ENCODE data around the gene UGT1A6. TPM values are rescaled to one million over a fixed set of nuclear protein-coding genes. Genes with fewer than 3 reads are reported as not detected.

The UGT1A6 gene
- total RNA-seq, 1 experiment from 2014 or later = not detected

DNA sequence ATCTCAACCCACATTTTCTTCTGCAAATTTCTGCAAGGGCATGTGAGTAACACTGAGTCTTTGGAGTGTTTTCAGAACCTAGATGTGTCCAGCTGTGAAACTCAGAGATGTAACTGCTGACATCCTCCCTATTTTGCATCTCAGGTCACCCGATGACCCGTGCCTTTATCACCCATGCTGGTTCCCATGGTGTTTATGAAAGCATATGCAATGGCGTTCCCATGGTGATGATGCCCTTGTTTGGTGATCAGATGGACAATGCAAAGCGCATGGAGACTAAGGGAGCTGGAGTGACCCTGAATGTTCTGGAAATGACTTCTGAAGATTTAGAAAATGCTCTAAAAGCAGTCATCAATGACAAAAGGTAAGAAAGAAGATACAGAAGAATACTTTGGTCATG is 75.4 kb downstream of the UGT1A6 start:
- no peak for DNase-seq (ENCODE audit: low spot score)

DNA sequence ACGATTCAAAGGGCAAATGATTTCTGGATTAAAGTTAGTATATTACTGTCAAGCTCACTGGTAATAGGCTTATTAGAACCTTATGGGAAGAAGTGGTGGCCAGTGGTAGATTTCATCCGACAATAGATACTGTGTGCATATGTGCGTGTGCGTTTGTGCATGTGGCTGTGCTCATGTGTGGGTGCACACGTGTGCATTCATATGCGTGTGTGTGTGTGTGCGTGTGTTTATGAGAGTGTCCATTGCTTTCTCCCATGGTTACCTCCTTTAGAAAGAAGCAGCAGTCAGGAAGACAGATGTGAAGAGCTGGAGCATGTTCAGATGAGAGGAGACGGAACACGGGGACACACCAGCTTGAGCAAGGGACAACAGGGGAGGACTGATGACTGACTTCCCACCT is 76.6 kb downstream of the UGT1A6 start:
- DNase-seq (ENCODE audit: low spot score) = no peak

DNA sequence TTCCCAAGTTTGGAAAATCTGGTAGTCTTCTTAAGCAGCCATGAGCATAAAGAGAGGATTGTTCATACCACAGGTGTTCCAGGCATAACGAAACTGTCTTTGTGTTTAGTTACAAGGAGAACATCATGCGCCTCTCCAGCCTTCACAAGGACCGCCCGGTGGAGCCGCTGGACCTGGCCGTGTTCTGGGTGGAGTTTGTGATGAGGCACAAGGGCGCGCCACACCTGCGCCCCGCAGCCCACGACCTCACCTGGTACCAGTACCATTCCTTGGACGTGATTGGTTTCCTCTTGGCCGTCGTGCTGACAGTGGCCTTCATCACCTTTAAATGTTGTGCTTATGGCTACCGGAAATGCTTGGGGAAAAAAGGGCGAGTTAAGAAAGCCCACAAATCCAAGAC is 79.5 kb downstream of the UGT1A6 start:
- no peak for DNase-seq (ENCODE audit: low spot score)

DNA sequence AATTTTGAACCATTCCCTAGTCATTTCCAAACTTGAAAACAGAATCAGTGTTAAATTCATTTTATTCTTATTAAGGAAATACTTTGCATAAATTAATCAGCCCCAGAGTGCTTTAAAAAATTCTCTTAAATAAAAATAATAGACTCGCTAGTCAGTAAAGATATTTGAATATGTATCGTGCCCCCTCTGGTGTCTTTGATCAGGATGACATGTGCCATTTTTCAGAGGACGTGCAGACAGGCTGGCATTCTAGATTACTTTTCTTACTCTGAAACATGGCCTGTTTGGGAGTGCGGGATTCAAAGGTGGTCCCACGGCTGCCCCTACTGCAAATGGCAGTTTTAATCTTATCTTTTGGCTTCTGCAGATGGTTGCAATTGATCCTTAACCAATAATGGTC is 79.9 kb downstream of the UGT1A6 start:
- DNase-seq (ENCODE audit: low spot score) = no peak

DNA sequence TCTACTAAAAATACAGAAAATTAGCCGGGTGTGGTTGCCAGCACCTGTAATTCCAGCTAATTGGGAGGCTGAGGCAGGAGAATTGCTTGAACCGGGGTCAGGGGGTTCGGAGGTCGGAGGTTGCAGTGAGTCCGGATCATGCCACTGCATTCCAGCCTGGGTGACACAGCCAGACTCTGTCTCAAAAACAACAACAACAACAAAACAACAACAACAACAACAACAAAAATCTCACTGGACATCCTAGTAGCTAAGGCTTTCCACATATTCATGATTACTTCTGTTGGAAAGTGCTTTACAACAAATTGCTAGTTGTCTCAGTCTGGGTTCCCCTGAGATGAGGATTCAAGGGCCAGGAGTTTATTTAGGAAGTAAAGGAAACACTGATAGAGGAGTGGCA is 81.2 kb downstream of the UGT1A6 start:
- DNase-seq (ENCODE audit: low spot score) = no peak

DNA sequence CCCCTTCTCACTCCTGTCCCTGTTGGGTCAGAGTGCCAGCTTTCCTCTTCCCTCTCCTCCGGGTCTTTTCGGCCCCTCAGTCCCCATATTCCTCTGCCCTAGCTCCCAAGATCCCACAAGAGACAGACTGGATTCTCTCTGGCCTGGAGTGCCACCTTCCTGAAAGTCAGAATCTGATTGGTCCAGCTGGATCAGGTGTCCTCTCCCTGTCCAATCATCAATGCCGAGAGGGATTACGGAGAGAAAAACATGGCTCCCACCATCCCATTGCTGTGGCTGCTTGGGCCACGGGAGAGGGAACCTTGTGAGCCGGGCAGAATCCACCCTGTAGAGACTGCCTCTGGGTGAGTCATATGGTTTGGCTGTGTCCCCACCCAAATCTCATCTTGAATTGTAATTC is 82.7 kb downstream of the UGT1A6 start:
- DNase-seq (ENCODE audit: low spot score) = no peak

DNA sequence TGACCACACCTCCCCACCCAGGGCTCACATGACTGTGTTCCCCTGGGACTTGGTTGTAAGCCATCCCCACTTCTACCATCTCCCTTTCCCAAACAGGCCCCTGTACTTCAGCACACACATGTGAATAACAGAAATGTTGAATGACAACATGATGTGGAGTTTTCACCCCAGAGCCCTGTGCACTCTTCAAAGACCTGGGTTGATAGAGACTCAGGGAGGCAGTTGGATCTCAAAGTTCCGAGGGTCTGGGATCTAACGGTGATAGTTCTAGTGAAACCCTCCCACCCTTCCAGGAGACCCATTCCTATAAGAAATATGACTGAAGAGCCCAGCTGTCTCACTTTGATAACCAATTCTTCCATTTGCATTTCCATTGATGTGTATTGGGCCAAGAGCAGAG is 85.3 kb downstream of the UGT1A6 start, which contains the start of gene MROH2A:
TSS of gene MROH2A (plus strand) at position 301 of the 400 bp plus-strand sequence. CDS start 1,029 bp downstream, outside the sequence.
- no peak for DNase-seq (ENCODE audit: low spot score)

DNA sequence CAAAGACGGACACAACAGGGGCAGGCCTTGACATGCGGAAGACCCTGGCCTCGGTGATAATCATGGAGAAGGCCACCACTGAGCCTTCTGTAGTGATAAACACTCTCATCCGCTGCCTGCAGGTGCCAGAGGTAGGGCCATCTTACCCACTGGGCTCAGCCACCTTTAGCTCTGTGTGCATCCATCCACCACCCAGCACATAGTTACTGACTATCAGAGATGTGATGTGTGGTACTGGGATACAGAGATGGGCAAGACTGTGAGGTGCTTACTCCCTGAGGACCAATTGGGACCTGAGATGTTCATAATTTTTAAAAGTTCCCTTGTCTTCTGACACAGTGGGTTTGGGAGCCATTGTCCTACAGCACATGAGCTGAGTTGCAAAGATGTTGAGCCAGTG is 87.0 kb downstream of the UGT1A6 start:
- no peak for DNase-seq (ENCODE audit: low spot score)

DNA sequence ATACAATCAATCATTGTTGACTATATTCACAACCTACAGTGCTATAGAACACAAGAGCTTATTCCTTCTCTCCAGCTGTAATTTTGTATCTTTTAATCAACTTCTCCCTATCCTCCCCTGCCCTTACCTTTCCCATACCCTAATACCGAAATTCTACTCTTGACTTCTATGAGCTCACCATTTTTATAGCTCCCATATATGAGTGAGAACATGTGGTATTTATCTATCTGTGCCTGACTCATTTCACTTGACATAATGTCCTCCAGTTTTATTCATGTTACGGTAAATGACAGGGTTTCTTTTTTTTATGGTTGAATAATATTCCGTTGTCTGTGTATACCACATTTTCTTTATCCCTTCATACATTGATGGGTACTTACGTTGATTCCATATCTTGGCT is 88.1 kb downstream of the UGT1A6 start:
- DNase-seq (ENCODE audit: low spot score) = no peak

DNA sequence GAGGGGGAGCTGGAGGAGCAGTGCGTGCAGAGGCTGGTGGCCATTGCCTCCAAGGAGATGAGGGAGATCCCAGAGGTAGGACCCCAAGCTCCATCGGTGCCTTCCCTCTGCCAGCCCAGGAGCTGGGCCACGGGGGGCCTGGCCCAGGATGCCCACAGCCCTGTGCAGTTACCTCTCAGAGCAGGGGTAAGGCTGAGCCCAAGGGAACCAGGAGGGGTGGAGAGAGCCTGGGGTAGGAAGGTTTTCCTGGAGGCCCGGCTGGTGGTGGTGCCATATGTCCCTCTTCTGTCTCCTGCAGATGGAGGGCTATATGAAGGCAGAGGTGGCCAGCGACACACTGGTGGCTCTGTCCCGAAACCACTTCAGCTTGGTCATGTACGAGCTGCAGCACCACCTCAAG is 96.9 kb downstream of the UGT1A6 start:
- no peak for DNase-seq (ENCODE audit: low spot score)

DNA sequence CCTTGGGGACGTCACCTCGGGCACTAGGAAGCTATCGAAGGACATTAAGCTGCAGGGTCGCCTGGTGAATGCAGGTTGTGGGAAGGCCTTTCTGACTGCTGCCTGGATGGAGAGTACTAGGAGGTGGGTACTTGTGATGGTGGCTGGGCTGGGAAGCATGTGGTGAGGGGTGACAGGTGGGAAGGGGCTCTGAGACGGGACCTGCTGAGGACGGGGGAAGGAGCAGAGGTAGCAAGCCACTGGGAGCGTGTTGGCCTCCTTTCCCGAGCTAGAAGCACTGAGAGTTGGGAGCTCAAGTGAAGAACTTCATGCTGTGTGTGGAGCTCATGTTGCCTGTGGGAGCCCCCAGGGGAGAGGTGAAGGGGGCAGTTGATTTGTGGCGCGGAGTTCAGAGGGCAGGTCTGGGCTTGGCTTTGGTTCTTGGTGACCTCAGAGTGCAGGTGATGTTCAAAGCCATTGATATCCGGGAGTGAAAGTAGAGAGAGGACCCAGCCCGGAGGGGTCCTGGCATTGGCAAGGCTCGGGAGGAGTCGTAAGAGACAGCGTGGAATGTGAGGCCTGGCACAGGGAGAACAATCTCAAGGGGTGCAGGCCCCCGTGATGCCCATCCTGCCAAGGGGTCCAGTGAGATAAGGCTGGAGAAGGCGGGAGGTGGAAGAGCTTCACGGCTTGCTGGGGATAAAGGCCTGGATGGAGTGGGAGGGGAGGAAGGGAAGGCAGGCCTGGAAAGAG is 98.6 kb downstream of the UGT1A6 start:
- DNase-seq (ENCODE audit: low spot score) = no peak

DNA sequence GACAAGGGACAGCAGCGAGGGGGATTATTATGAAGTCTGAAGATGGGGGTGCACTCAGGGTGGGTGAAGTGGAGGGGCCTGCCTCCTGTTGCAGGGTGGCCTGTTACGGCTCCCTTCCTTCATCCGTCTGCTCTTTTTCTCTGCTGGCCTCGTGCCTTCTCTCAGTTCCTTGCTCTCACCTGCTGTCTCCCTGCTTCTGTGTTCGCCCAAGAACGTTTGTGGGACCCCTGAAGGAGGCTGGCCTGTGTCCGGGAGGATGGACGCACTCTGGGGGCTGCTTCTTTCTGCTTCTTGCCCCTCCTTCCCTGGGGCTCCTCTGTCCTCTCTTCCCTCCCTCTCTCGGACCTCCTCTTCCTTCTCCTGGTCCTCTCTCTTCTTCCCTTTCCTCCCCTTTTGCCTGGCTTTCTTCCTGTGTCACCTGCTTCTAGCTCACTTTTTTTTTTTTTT is 99.2 kb downstream of the UGT1A6 start:
- DNase-seq (ENCODE audit: low spot score) = no peak

DNA sequence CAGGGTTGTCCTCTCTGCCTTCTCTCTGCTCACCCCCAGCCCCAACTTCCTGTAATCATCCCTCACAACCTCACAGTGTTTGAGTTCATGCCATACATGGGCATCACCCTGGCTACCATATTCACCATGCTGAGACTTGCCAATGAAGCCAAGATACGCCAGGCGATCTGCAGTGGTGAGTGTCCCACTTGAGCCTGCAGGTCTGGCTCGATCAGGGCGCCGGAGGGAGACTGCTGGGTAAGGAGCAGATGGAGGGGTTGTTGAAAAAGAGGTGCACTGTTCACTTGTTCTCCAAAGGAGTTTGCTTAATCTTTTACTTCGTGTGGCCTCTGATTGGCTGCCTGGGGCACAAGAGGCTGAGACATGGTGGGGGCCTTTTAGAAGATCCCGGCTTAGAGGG is 100.0 kb downstream of the UGT1A6 start:
- DNase-seq (ENCODE audit: low spot score) = no peak

DNA sequence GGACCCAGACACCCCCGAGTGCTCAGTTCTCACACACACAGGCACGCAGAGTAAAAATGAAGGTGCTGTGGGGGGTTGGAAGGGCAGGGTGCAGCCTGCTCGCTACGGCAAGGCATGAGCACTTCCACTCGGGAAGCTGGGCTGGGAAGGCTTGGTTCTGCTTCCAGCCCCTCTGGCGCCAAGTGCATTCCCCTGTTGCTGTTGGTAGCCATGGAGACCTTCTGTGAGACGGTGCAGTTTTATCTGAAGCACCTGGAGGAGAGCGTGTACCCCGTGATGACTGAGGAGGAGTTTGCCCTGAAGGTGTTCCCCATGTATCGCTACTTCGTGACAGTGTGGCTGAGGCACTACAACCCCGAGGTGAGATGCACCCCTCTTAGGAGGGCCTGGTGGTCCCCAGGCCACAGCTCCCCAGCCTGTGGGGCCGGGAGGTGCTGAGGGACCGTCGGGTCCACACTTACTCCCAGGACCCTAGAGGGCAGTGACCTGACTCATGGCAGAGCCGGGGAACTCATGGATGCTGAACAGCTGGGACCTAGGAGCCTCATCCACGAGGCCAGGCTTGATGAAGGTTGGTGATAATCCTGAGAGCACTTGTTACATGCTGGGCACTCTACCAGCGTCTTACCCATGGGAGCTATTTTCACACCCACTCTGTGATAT is 100.9 kb downstream of the UGT1A6 start:
- no peak for DNase-seq (ENCODE audit: low spot score)

DNA sequence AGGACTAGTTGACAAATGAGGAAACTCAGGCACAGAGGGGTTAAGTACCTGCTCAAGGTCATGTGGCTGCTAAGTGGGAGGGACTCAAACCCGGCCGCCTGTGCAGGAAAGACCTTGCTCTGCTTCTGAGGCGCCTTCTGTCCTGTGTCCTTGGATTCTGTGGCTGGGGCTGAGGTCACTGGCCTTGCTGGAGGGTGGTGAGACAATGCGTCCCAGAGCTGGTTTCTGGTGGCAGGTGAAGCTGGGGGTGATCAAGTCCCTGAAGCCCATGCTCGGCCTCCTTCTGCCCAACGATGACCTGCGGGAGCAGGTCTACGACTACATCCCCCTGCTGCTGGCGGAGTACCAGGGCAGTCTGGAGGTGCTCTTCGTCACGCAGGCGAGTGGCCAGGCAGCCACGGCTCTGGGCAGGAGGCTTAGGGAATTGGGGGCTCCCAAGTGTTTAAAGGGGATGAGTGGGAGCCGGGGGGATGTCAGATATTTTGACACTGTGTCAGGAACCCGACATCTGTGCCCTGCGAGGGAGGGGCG is 101.5 kb downstream of the UGT1A6 start:
- no peak for DNase-seq (ENCODE audit: low spot score)

DNA sequence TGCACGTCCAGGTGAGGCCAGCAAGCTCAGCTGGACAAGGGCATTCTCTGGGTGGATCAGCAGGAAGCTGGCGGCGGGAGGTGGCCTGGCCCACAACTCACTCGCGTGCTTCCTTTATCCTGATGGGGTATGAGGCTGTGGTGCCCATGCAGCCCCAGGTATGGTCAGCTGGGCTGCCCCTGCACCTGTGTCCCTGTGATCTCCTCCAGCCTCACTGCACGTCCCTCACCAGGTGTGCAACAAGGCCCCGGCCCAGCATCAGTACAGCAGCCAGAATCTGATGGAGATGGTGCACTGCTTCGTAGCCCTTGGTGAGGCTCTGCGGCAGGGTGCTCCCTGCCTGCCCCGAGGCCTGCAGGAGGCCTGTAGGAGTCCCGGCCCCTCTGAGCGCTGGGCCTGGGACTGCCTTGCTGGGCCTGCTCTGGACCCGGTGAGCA is 103.1 kb downstream of the UGT1A6 start:
- DNase-seq (ENCODE audit: low spot score) = no peak

DNA sequence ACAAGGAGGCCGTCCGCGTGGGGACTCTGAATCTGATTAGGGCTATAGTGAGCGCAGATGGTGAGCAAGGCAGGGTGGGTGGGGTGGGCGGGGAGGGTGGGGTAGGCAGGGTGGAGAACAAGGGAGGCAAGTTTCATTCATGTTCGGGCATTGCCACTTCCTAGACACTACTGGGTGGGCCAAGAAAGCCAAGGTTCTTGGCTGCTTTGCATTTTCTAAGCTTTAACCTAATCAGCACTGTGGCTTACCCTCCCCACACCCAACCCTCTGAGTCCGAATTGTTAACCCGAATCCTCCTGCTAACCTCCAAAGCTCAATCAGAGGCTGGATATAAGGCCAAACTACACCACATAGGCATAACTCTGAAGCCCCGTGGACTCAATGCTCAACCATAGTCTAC is 103.6 kb downstream of the UGT1A6 start:
- no peak for DNase-seq (ENCODE audit: low spot score)

DNA sequence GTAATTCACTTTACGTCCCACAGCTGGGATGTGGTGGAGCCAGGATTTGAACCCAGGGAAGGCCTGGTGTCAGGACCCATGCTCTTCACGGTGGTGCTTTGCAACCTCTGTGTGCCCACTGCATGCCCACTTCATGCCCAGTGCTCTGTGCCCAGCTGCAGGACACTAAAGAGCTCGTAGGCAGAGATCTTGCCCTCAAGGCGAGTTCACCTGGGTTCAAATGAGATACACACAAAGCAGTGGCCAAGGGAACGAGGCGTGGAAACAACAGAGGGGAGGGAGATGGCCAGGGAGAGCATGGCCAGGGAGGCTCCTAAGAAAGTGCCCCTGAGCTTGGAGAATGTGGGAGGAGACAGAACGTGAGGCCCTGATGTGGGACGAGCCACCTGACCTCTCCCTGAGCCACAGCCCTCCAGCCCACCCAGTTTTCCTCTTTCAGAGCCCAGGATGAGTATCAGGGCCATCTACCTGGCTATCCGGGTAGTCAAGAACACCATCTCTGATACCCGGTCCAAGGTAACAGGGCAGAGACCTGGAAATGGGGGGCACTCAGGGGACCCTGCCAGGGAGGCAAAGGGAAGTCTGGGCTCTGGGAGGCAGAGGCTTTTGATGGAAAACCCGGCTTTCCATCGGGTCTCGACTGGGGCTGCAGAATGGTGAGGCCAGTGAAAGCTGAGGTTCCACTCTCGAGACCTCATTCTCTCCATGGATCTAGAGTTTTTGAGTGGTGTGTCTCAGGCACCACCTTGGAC is 105.8 kb downstream of the UGT1A6 start:
- no peak for DNase-seq (ENCODE audit: low spot score)

DNA sequence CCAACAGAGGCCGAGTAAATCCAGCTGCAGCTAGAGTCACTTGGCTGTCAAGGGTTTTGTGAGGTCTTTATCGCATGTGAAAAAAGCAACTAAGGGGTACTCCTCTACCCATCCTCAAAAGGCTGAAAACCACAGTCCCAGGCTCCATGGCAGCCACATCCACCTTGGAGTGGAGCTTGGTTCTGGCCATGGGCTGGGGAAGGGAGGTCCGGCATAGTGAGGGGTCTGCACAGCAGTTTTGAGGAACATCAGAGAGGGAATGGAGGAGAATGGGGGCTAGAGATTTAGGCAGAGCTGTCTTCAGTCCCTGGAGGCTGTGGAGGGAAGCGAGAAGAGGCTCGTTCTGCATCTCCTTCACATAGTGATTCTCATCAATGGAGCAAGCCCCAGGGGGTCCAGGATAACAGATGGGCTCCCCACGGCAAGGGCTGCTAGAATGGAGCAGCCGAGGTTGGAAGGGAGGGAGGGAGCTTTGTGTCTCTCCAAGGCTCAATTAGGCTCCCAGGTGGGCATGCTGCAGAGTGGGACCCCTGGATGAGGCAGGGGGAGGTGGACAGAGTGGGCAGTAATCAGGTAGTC is 106.5 kb downstream of the UGT1A6 start:
- no peak for DNase-seq (ENCODE audit: low spot score)

DNA sequence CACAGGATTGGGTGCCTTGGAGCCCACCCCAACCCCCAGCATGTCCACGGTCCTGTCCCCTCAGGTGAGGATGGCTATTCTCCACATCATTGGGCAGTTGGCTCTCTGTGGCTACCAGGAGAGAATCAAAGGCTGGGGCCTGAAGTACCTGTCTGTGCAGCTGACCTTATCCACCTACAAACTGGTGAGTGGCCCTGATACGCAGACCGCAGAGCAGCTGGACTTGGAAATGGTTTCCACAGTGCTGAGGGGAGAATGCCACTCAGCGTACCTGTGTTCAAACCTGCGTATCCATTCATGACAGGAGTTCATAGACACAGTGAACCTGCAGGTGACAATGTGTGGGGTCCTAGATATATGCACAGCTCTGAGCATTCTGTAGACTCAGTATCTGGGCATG is 107.0 kb downstream of the UGT1A6 start:
- no peak for DNase-seq (ENCODE audit: low spot score)

DNA sequence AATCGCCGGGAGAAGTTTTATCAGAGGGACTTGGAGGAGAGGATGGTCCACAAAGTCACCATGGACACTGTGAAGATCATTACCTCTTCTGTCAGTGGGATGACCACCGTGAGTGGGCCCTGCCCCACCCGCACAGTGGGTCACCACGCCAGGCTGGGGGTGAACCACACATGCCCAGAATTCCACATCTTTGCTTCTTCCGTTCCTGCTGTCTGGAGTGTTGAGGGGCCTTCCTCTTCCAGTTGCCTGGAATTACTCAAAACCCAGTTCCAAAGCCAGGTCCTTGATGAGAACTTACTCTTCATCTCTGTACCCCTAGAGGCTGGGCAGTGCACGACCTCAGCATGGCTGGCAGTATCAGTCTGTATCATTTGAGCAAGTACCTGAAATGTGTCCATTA is 107.5 kb downstream of the UGT1A6 start:
- no peak for DNase-seq (ENCODE audit: low spot score)
